ENCODE results near the gene SLC30A7.

Gene SLC30A7

GRCh38 chr1:100912019-100912418 lies 16.1 kb downstream of the SLC30A7 start:
- H3K4me2 ChIP-seq (ENCODE audit: low read length, poor library complexity, severe bottlenecking): no peak overlapping the region

GRCh38 chr1:100921110-100921706 lies 25.3 kb downstream of the SLC30A7 start:
- Histone ChIP-seq H3K27me3 (ENCODE audit: control insufficient read depth in 1 of 2, insufficient read depth in 1 of 2, low read length in 2 of 2) (no peaks in the 10 kb centered on the region), H3K79me1 (replicated peaks; ENCODE audit: low read length, poor library complexity, severe bottlenecking) (peaks cover 11% of the 10 kb centered on the region), H2AK5ac (ENCODE audit: low read length, severe bottlenecking) (no peak overlapping the region), H3K4ac (ENCODE audit: low read depth in 1 of 2, low read length in 2 of 2) (no peak overlapping the region), H3K36me3 (ENCODE audit: control insufficient read depth in 1 of 2, insufficient read depth in 2 of 2, low read depth in 1 of 2, low read length in 2 of 2) (peaks cover 4 to 75% of the 10 kb centered on the region in 2 experiments), H4K8ac (ENCODE audit: low read length) (no peak overlapping the region), H3K9me3 (ENCODE audit: control insufficient read depth, low read length) (no peaks in the 10 kb centered on the region), H2BK120ac (ENCODE audit: low read depth, low read length) (no peak overlapping the region), H3K4me2 (ENCODE audit: low read length, poor library complexity, severe bottlenecking) (no peak overlapping the region), H3K4me1 (ENCODE audit: control insufficient read depth, insufficient read depth, low read depth, low read length) (no peaks in the 10 kb centered on the region), H3K18ac (ENCODE audit: low read depth in 1 of 2, low read length in 2 of 2) (no peak overlapping the region), H2BK15ac (ENCODE audit: low read depth, poor library complexity, severe bottlenecking) (no peak overlapping the region), H3K27ac (ENCODE audit: low read length, poor library complexity, severe bottlenecking) (no peak overlapping the region), H4K91ac (ENCODE audit: low read length) (no peak overlapping the region), H2BK12ac (ENCODE audit: low read length in 2 of 2) (no peak overlapping the region), H2BK5ac (ENCODE audit: low read depth, low read length, poor library complexity, severe bottlenecking) (no peak overlapping the region), H3K14ac (ENCODE audit: low read length in 2 of 2) (no peak overlapping the region), H2AFZ (ENCODE audit: low read depth, low read length) (no peak overlapping the region), H3K9ac (ENCODE audit: low read length) (no peak overlapping the region), H3K4me3 (ENCODE audit: insufficient read depth in 1 of 2, low read depth in 1 of 2, low read length in 2 of 2) (no peak overlapping the region), H3K23ac (ENCODE audit: low read length in 2 of 2) (no peak overlapping the region)
- DNase-seq: peak; percentile 70
- 15% methylated on average over 1 of the region's 3 CpGs for WGBS

More at GRCh38 chr1:100912019-100912418, 16.1 kb downstream of the SLC30A7 start:
- Histone ChIP-seq H3K9ac (ENCODE audit: low read length) (no peak overlapping the region), H3K27me3 (ENCODE audit: control insufficient read depth in 1 of 2, insufficient read depth in 1 of 2, low read length in 2 of 2) (no peaks in the 10 kb centered on the region), H3K27ac (ENCODE audit: low read length, poor library complexity, severe bottlenecking) (no peak overlapping the region), H2BK5ac (ENCODE audit: low read depth, low read length, poor library complexity, severe bottlenecking) (no peak overlapping the region), H3K18ac (ENCODE audit: low read depth in 1 of 2, low read length in 2 of 2) (no peak overlapping the region), H2AFZ (ENCODE audit: low read depth, low read length) (no peak overlapping the region), H2BK12ac (ENCODE audit: low read length in 2 of 2) (no peak overlapping the region), H3K4me3 (ENCODE audit: insufficient read depth in 1 of 2, low read depth in 1 of 2, low read length in 2 of 2) (no peak overlapping the region), H3K36me3 (ENCODE audit: control insufficient read depth in 1 of 2, insufficient read depth in 2 of 2, low read depth in 1 of 2, low read length in 2 of 2) (peaks cover 7 to 95% of the 10 kb centered on the region in 2 experiments), H3K4ac (ENCODE audit: low read depth in 1 of 2, low read length in 2 of 2) (no peak overlapping the region), H2BK120ac (ENCODE audit: low read depth, low read length) (no peak overlapping the region), H3K23ac (ENCODE audit: low read length in 2 of 2) (no peak overlapping the region), H3K9me3 (ENCODE audit: control insufficient read depth, low read length) (no peaks in the 10 kb centered on the region), H4K91ac (ENCODE audit: low read length) (no peak overlapping the region), H3K4me1 (ENCODE audit: control insufficient read depth, insufficient read depth, low read depth, low read length) (no peaks in the 10 kb centered on the region), H4K8ac (ENCODE audit: low read length) (no peak overlapping the region), H3K79me1 (replicated peaks; ENCODE audit: low read length, poor library complexity, severe bottlenecking) (peaks cover 2% of the 10 kb centered on the region), H2AK5ac (ENCODE audit: low read length, severe bottlenecking) (no peak overlapping the region), H2BK15ac (ENCODE audit: low read depth, poor library complexity, severe bottlenecking) (no peak overlapping the region), H3K14ac (ENCODE audit: low read length in 2 of 2) (no peak overlapping the region)
- peak; percentile 29 for DNase-seq

GRCh38 chr1:100924212-100924611 lies 28.3 kb downstream of the SLC30A7 start:
- no peak overlapping the region for H3K4me2 ChIP-seq (ENCODE audit: low read length, poor library complexity, severe bottlenecking)
- no peak overlapping the region for H3K18ac ChIP-seq (ENCODE audit: low read depth in 1 of 2, low read length in 2 of 2)
- no peak overlapping the region for H2BK5ac ChIP-seq (ENCODE audit: low read depth, low read length, poor library complexity, severe bottlenecking)
- H2AK5ac ChIP-seq (ENCODE audit: low read length, severe bottlenecking): no peak overlapping the region
- H3K27ac ChIP-seq (ENCODE audit: low read length, poor library complexity, severe bottlenecking): no peak overlapping the region
- no peak overlapping the region for H4K91ac ChIP-seq (ENCODE audit: low read length)
- H3K27me3 ChIP-seq (ENCODE audit: control insufficient read depth in 1 of 2, insufficient read depth in 1 of 2, low read length in 2 of 2): no peaks in the 10 kb centered on the region
- H3K4me3 ChIP-seq (ENCODE audit: insufficient read depth in 1 of 2, low read depth in 1 of 2, low read length in 2 of 2): no peak overlapping the region
- H3K9ac ChIP-seq (ENCODE audit: low read length): no peak overlapping the region
- H4K8ac ChIP-seq (ENCODE audit: low read length): no peak overlapping the region
- no peak overlapping the region for H3K14ac ChIP-seq (ENCODE audit: low read length in 2 of 2)
- H3K4ac ChIP-seq (ENCODE audit: low read depth in 1 of 2, low read length in 2 of 2): no peak overlapping the region
- no peak overlapping the region for H2BK120ac ChIP-seq (ENCODE audit: low read depth, low read length)
- no peak overlapping the region for H3K23ac ChIP-seq (ENCODE audit: low read length in 2 of 2)
- no peak overlapping the region for H2BK12ac ChIP-seq (ENCODE audit: low read length in 2 of 2)
- no peak overlapping the region for H2BK15ac ChIP-seq (ENCODE audit: low read depth, poor library complexity, severe bottlenecking)
- no peaks in the 10 kb centered on the region for H3K9me3 ChIP-seq (ENCODE audit: control insufficient read depth, low read length)
- H3K79me1 ChIP-seq (replicated peaks; ENCODE audit: low read length, poor library complexity, severe bottlenecking): peaks cover 19% of the 10 kb centered on the region
- DNase-seq: no peak
- no peak overlapping the region for H2AFZ ChIP-seq (ENCODE audit: low read depth, low read length)
- H3K4me1 ChIP-seq (ENCODE audit: control insufficient read depth, insufficient read depth, low read depth, low read length): no peaks in the 10 kb centered on the region
- peaks cover 4 to 65% of the 10 kb centered on the region in 2 experiments for H3K36me3 ChIP-seq (ENCODE audit: control insufficient read depth in 1 of 2, insufficient read depth in 2 of 2, low read depth in 1 of 2, low read length in 2 of 2)

- H3K9ac ChIP-seq (ENCODE audit: low read length): no peak overlapping the region
Observed at GRCh38 chr1:100924991-100925390, 29.1 kb downstream of the SLC30A7 start.

More at GRCh38 chr1:100924991-100925390, 29.1 kb downstream of the SLC30A7 start:
- H2BK120ac ChIP-seq (ENCODE audit: low read depth, low read length): no peak overlapping the region
- no peak for DNase-seq
- H3K27ac ChIP-seq (ENCODE audit: low read length, poor library complexity, severe bottlenecking): no peak overlapping the region
- no peak overlapping the region for H4K8ac ChIP-seq (ENCODE audit: low read length)
- peaks cover 19% of the 10 kb centered on the region for H3K79me1 ChIP-seq (replicated peaks; ENCODE audit: low read length, poor library complexity, severe bottlenecking)
- no peaks in the 10 kb centered on the region for H3K4me1 ChIP-seq (ENCODE audit: control insufficient read depth, insufficient read depth, low read depth, low read length)
- peaks cover 4 to 61% of the 10 kb centered on the region in 2 experiments for H3K36me3 ChIP-seq (ENCODE audit: control insufficient read depth in 1 of 2, insufficient read depth in 2 of 2, low read depth in 1 of 2, low read length in 2 of 2)
- no peak overlapping the region for H2BK15ac ChIP-seq (ENCODE audit: low read depth, poor library complexity, severe bottlenecking)
- WGBS: 98% methylated on average over 2 of the region's 2 CpGs
- no peak overlapping the region for H2AK5ac ChIP-seq (ENCODE audit: low read length, severe bottlenecking)
- no peak overlapping the region for H3K4me3 ChIP-seq (ENCODE audit: insufficient read depth in 1 of 2, low read depth in 1 of 2, low read length in 2 of 2)
- no peaks in the 10 kb centered on the region for H3K27me3 ChIP-seq (ENCODE audit: control insufficient read depth in 1 of 2, insufficient read depth in 1 of 2, low read length in 2 of 2)
- H2AFZ ChIP-seq (ENCODE audit: low read depth, low read length): no peak overlapping the region
- H2BK12ac ChIP-seq (ENCODE audit: low read length in 2 of 2): no peak overlapping the region
- no peak overlapping the region for H3K23ac ChIP-seq (ENCODE audit: low read length in 2 of 2)
- H3K9me3 ChIP-seq (ENCODE audit: control insufficient read depth, low read length): no peaks in the 10 kb centered on the region
- H4K91ac ChIP-seq (ENCODE audit: low read length): no peak overlapping the region
- H3K4me2 ChIP-seq (ENCODE audit: low read length, poor library complexity, severe bottlenecking): no peak overlapping the region
- H3K14ac ChIP-seq (ENCODE audit: low read length in 2 of 2): no peak overlapping the region
- no peak overlapping the region for H3K18ac ChIP-seq (ENCODE audit: low read depth in 1 of 2, low read length in 2 of 2)
- H3K4ac ChIP-seq (ENCODE audit: low read depth in 1 of 2, low read length in 2 of 2): no peak overlapping the region
- H2BK5ac ChIP-seq (ENCODE audit: low read depth, low read length, poor library complexity, severe bottlenecking): no peak overlapping the region

All from mesenchymal stem cell (in vitro differentiated cells and primary cell).